ENCODE data around the gene POLR2L. TPM values are rescaled to one million over a fixed set of nuclear protein-coding genes. Genes with fewer than 3 reads are reported as not detected.

POLR2L gene
- total RNA-seq, 1 donor from 2014 or later: 106 TPM

DNA sequence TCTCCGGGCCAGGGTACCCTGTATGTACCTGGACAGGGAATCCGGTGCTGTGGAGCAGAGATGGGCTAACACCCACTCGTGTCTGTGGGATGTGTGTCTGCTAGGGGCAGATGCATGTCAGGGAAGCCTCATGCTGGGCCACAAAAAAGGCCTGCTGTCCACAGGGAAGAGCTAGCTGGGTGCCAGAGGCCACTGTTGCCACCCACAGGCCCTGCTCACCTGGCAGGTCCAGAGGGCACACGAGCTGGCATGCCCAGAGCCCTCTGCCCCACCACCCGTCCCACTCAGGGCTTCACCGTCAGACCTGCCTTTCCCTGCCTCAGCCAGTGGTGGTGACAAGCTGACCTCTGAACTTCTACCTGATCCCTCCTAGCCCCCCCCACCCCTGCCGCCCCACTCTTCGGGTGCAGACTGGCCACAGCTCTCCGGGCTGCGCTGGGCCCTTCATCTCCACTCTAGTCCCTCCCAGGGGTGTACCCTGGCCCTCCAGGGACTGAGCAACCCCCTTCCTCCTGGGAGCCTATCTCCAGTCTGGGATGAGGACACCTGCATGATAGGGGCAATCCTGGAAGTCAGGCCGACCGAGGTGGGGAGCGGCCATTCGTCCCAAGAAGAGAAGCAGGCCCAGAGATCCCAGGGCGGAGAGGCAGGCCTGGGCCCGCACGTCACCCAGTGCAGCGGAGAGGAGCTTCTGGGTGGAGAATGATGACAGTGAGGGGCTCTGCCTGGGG, 45.6 kb downstream of the POLR2L start:
- Mint-ChIP-seq H3K4me3 (peak overlapping the region; percentile 91), H3K27me3 (no peaks in the 10 kb centered on the region), H3K36me3 (no peaks in the 10 kb centered on the region), H3K9me3 (no peaks in the 10 kb centered on the region), H3K4me1 (ENCODE audit: unreplicated experiment) (peaks cover 8% of the 10 kb centered on the region), H3K27ac (peak overlapping the region; percentile 84)
- no peak for DNase-seq (ENCODE audit: extremely low spot score, unreplicated experiment)
- TF ChIP-seq, protein P1, sequence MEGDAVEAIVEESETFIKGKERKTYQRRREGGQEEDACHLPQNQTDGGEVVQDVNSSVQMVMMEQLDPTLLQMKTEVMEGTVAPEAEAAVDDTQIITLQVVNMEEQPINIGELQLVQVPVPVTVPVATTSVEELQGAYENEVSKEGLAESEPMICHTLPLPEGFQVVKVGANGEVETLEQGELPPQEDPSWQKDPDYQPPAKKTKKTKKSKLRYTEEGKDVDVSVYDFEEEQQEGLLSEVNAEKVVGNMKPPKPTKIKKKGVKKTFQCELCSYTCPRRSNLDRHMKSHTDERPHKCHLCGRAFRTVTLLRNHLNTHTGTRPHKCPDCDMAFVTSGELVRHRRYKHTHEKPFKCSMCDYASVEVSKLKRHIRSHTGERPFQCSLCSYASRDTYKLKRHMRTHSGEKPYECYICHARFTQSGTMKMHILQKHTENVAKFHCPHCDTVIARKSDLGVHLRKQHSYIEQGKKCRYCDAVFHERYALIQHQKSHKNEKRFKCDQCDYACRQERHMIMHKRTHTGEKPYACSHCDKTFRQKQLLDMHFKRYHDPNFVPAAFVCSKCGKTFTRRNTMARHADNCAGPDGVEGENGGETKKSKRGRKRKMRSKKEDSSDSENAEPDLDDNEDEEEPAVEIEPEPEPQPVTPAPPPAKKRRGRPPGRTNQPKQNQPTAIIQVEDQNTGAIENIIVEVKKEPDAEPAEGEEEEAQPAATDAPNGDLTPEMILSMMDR (conservative IDR thresholded peaks at IDR 0.05): no peak

DNA sequence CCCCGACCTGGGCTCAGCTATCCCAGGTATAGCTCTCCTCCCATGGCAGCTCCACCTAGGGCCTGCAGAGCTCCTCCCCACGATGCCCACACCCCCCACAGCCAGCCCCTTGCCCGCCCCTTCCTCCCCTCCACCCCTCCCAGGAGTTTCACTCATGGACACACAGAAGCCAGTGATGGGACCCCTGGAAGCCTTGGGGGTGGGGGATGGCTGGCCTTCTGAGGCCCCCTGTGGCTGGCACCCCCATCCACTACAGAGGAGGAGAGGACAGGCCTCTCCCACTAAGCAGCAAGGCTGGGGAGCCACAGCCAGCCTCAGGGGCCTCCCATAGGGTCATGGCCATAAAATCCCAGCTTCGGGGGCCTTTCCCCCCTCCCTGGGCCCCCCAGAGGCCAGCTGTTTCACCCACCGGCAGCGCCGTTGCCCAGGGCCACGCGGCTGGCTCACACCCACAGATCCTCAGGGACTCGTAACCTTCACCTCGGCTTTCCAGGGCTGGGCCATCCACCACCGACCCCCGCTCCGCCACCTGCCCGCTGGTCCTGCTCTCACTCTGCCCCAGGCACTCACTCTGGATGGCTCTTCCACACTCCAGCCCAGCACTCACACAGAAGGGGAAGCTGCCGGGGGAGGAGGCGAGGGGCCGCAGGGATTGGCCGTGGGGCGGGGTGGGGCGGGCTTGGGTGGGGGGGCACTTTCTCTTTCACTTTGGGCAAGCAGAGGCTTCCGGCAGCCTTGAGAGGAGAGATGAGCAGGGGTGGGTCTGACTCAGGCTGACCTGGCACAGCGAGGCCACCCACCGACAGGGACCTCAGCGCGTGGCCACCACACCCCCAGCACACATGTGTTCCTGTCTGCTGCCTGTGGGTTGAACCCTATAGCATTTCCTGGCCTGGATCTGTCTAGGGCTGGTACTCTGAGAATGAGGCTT, 46.4 kb downstream of the POLR2L start:
- Mint-ChIP-seq H3K4me3 (peak overlapping the region; percentile 91), H3K9me3 (no peaks in the 10 kb centered on the region), H3K27me3 (no peaks in the 10 kb centered on the region), H3K4me1 (ENCODE audit: unreplicated experiment) (peaks cover 8% of the 10 kb centered on the region), H3K27ac (peak overlapping the region; percentile 29), H3K36me3 (no peaks in the 10 kb centered on the region)
- DNase-seq (ENCODE audit: extremely low spot score, unreplicated experiment): no peak
- TF ChIP-seq, protein P1 (conservative IDR thresholded peaks at IDR 0.05): no peak

DNA sequence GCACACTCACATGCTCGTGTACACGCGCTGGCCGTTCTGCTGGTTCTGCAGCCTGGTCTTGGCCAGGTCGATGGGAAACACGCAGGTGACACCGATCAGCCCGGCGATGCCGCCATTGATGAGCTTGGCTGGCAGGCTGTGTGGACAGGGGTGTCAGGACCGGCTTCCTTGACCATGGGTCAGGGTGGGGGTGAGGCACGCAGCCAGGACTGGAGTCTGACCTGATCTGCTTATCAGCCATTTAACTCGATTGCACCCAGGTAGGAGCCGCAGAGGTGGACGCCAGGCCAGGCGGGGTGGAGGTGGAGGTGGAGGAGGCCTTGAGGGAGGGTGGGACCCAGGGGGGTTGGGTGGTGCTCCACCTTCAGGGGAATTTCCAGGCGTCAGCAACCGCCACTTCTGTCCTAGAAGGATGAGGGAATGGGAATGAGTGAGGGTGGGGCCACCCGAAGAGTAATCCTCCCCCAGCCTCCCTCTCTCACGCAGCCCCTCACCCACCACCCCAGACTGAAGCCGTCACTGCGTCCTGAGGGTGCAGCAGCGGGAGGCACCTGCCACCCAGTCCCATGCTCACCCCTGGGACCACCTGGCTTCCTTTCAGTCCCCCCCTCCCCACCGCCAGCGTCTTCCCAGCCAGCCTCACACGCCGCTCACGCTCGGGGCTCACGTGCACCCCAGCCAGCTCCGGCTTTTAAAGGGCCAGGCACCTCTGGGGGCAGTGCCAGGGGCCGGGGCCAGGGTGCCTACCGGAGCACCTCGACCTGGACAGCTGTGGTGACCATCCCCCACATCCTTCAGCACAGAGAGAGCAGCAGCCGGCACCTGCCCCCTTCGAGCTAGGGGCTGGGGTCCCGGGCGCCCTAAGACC, 47.3 kb downstream of the POLR2L start:
- no peaks in the 10 kb centered on the region for H3K27me3 Mint-ChIP-seq
- no peaks in the 10 kb centered on the region for H3K9me3 Mint-ChIP-seq
- no peak overlapping the region for H3K27ac Mint-ChIP-seq
- peaks cover 8% of the 10 kb centered on the region for H3K4me1 Mint-ChIP-seq (ENCODE audit: unreplicated experiment)
- H3K36me3 Mint-ChIP-seq: no peaks in the 10 kb centered on the region
- H3K4me3 Mint-ChIP-seq: no peak overlapping the region
- TF ChIP-seq, protein P1 (conservative IDR thresholded peaks at IDR 0.05): no peak
- no peak for DNase-seq (ENCODE audit: extremely low spot score, unreplicated experiment)

DNA sequence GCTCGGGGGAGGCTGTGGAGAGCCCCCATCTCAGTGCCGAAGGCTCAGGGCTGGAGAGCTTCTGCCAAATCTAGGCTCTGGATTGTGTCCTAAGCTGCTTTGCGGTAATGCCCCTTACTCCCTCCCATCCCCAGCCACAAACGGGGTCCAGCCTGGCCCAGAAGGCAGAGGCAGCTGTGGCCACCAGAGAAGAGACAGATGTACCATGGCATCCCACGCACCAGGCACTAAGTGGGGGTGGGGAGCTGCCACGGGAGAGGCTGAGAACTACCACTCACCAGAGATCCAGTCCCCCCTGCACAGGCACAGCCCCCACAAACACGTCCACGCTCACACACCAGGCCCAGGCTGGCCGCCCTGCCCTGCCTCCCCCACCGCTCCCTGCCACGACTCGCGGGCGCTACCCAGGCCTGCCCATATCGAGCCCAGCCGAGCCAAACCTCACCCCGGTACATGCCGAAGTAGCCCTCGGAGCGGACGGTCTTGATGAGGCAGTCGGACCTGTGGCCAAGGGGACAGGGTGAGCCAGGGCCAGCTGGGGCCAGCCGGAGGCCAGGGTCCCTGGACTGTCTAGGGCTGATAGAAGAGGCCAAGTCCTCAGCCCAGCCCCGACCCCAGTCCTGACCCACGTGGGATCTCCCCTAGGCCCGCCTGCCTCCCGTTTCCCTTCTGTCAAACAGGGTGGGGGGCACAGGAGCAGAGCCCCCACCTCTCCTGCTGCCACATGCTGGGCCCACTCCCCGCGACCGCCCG, 48.1 kb downstream of the POLR2L start:
- Mint-ChIP-seq H3K4me1 (ENCODE audit: unreplicated experiment) (peaks cover 8% of the 10 kb centered on the region), H3K36me3 (no peaks in the 10 kb centered on the region), H3K27ac (no peak overlapping the region), H3K9me3 (no peaks in the 10 kb centered on the region), H3K27me3 (no peaks in the 10 kb centered on the region), H3K4me3 (no peak overlapping the region)
- no peak for DNase-seq (ENCODE audit: extremely low spot score, unreplicated experiment)
- TF ChIP-seq, protein P1 (conservative IDR thresholded peaks at IDR 0.05): no peak

DNA sequence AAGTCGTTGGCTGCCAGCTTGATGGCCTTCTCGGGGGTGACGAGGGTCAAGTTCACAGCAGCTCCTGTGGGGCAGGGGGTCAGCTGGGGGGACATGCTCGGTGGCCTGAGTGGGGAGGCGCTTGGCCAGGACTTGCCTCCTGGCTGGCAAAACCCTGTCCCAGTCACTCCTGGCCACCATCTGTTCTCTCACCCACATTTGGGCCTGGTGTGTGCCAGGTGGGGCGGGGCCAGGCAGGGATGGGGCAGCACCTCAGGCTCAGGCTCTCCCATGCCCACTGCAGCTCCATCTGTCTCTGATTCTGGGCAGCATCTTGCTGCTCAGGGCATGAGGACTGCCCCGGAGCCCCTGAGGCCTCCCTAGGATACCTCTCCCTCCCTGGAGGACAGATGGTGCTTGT, 48.8 kb downstream of the POLR2L start:
- Mint-ChIP-seq H3K4me1 (ENCODE audit: unreplicated experiment) (peaks cover 8% of the 10 kb centered on the region), H3K9me3 (no peaks in the 10 kb centered on the region), H3K27ac (no peak overlapping the region), H3K27me3 (no peaks in the 10 kb centered on the region), H3K36me3 (no peaks in the 10 kb centered on the region), H3K4me3 (no peak overlapping the region)
- DNase-seq (ENCODE audit: extremely low spot score, unreplicated experiment): no peak
- TF ChIP-seq, protein P1 (conservative IDR thresholded peaks at IDR 0.05): no peak

Data from type B pancreatic cell (in vitro differentiated cells).